Stimulated activated CD4-positive, alpha-beta T cell treated with anti-CD3 and anti-CD28 coated beads, Interleukin-1b, Interleukin-23, amount 100 ng/mL, for 4 hours (primary cell): Measurements from ENCODE around the gene ZBTB12.
A peak's percentile ranks its signal among the peaks of the same experiment; 100 is the strongest.
"Not testable (repeated sequence)": the region's sequence is repeated elsewhere in the genome, so short reads cannot be mapped to it uniquely, and the experiment has no call there.

Source experiments
- DNase-seq, 2 donors: peaks; one replicate each; pipeline ENCODE4 v3.0.0-alpha.2; 2020; ENCODE audit warnings: low read depth in 2 of 2

Gene ZBTB12

GRCh38 chr6:31901953-31902643 lies at the start of gene ZBTB12:
Gene ZBTB12 (minus strand): TSS chr6:31902086. CDS start chr6:31901305, 781 bp downstream.
- peak; percentile 76 to 81 for DNase-seq

- DNase-seq, result no peak
These were observed 48.2 kb upstream of the ZBTB12 start for GRCh38 chr6:31949926-31950548.

- no peak for DNase-seq
These were observed 47.0 kb upstream of the ZBTB12 start for GRCh38 chr6:31948753-31949413.

GRCh38 chr6:31948306-31948705 lies 46.4 kb upstream of the ZBTB12 start:
- DNase-seq, result no peak

- no peak for DNase-seq
These were observed 46.0 kb upstream of the ZBTB12 start for GRCh38 chr6:31947864-31948263.

GRCh38 chr6:31947070-31947675 lies 45.3 kb upstream of the ZBTB12 start:
- no peak for DNase-seq

- DNase-seq, result no peak
These were observed 44.5 kb upstream of the ZBTB12 start for GRCh38 chr6:31946370-31946885.

- DNase-seq, result no peak
These were observed 43.9 kb upstream of the ZBTB12 start, which contains the start of gene CFB for GRCh38 chr6:31945507-31946369. Gene CFB (plus strand): TSS chr6:31946095. CDS start chr6:31946222, 127 bp downstream.

- DNase-seq, result no peak
These were observed 43.2 kb upstream of the ZBTB12 start for GRCh38 chr6:31945154-31945506.

GRCh38 chr6:31943742-31944141 lies 41.9 kb upstream of the ZBTB12 start:
- no peak for DNase-seq

GRCh38 chr6:31940256-31940664 lies 38.4 kb upstream of the ZBTB12 start:
- no peak for DNase-seq

GRCh38 chr6:31935823-31936222 lies 33.9 kb upstream of the ZBTB12 start:
- no peak for DNase-seq

- no peak for DNase-seq
These were observed 33.1 kb upstream of the ZBTB12 start for GRCh38 chr6:31935021-31935420.

GRCh38 chr6:31933537-31933936 lies 31.7 kb upstream of the ZBTB12 start:
- no peak for DNase-seq

GRCh38 chr6:31932137-31932536 lies 30.3 kb upstream of the ZBTB12 start:
- DNase-seq, result not testable (repeated sequence)

GRCh38 chr6:31930962-31931361 lies 29.1 kb upstream of the ZBTB12 start:
- DNase-seq, result no peak

GRCh38 chr6:31928672-31928939 lies 26.7 kb upstream of the ZBTB12 start:
- no peak for DNase-seq

- DNase-seq, result no peak
These were observed 26.2 kb upstream of the ZBTB12 start for GRCh38 chr6:31927863-31928671.

- no peak for DNase-seq
These were observed 25.5 kb upstream of the ZBTB12 start, which contains the start of gene C2 for GRCh38 chr6:31927242-31927862. Gene C2 (plus strand): TSS chr6:31927717. CDS start chr6:31927753, 36 bp downstream.

- DNase-seq, result no peak
These were observed 21.1 kb upstream of the ZBTB12 start for GRCh38 chr6:31922942-31923341.
